Measurements from ENCODE around the gene ATP13A5.

The ATP13A5 gene

DNA sequence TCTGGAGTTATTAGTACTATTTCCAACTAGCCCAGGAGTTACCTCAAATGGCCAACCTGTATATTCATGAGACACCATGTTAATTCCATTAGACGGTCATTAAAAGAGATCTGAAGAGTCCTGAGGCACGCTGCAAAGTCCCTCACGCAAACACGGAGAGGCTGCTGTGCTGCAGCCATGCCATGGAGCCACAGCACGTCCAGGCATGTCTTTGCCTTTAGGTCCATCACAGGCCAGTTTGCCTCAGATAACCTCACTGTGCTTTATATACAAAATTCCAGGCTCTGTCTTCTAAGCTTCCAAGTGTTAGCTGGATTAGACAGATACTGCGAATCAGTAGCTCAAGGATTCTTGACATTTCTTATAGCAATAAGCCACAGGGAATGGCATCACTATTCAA is 147.4 kb downstream of the ATP13A5 start:
- Histone ChIP-seq H3K36me3 (replicated peaks in 1 of 2; ENCODE audit: control insufficient read depth in 2 of 2, insufficient read depth in 2 of 2, low read length in 2 of 2) (no peaks in the 10 kb centered on the region), H3K23ac (ENCODE audit: low read depth, low read length, poor library complexity) (no peak overlapping the region), H3K27me3 (ENCODE audit: control insufficient read depth in 3 of 3, insufficient read depth in 3 of 3, low read depth in 1 of 3, low read length in 3 of 3) (no peaks in the 10 kb centered on the region), H2BK120ac (ENCODE audit: low read depth, low read length) (no peak overlapping the region), H3K18ac (ENCODE audit: low read length) (peak overlapping the region; percentile 44), H2AK5ac (ENCODE audit: low read depth, low read length) (no peak overlapping the region), H2BK15ac (ENCODE audit: low read length) (no peak overlapping the region), H3K9ac (ENCODE audit: low read depth, low read length, poor library complexity) (no peak overlapping the region), H3K4me2 (ENCODE audit: insufficient read depth, low read length, poor library complexity, severe bottlenecking) (no peak overlapping the region), H3K4me3 (ENCODE audit: low read length in 2 of 2) (no peak overlapping the region), H4K91ac (ENCODE audit: low read depth, low read length, poor library complexity) (no peak overlapping the region), H3K27ac (replicated peaks; ENCODE audit: low read length) (no peak overlapping the region), H3K4me1 (ENCODE audit: control insufficient read depth in 2 of 2, insufficient read depth in 1 of 2, low read depth in 1 of 2, low read length in 2 of 2) (peaks cover 0 to 9% of the 10 kb centered on the region in 2 donors), H3K9me3 (replicated peaks in 1 of 2; ENCODE audit: control insufficient read depth in 2 of 2, insufficient read depth in 1 of 2, low read depth in 1 of 2, low read length in 2 of 2) (no peaks in the 10 kb centered on the region), H3K14ac (ENCODE audit: low read length) (no peak overlapping the region), H2BK12ac (ENCODE audit: low read length) (no peak overlapping the region), H3K4ac (ENCODE audit: low read length) (no peak overlapping the region), H2BK5ac (ENCODE audit: low read length) (no peak overlapping the region), H2AFZ (ENCODE audit: low read length) (peak overlapping the region; percentile 60), H4K8ac (ENCODE audit: low read depth, low read length) (no peak overlapping the region), H3K79me1 (ENCODE audit: low read depth, low read length) (no peaks in the 10 kb centered on the region)
- DNase-seq (ENCODE audit: low spot score), result no peak
- no CpG with 5 or more reads among the region's 6 CpGs for WGBS, 2 donors (ENCODE audit: extremely low coverage in 2 of 2, insufficient read length in 2 of 2, insufficient replicate concordance in 1 of 2)

GRCh38 chr3:193230610-193231009 is 147.9 kb downstream of the ATP13A5 start:
- WGBS, 2 donors (ENCODE audit: extremely low coverage in 2 of 2, insufficient read length in 2 of 2, insufficient replicate concordance in 1 of 2), result no CpG with 5 or more reads among the region's 4 CpGs

DNA sequence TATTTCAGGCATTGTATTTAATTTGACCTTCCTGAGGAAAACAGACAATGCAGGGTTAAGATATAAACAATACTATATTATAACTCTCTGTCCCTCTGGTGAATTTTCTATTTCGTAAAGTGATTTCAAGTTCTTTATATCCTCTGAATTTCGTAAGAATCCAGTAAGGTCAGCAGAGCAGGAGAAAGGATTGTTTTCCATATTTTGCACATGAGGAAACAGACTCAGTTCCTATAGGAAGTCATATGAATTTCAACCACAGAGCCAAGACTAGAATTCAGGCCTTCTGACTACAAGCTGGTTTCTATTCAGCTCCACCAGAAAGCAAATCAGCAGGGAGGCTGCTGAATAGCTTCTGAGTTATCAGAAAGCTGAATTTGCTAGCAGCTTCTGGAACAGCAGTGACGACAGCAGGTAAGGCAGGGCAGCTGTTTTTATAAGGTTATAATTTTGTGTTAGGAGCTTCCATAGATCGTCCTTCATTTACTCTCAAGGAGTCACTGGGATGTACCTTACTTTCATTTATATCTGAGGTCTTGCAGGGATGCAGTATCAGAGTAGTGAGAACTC is 148.6 kb downstream of the ATP13A5 start:
- no peak overlapping the region for H2BK15ac ChIP-seq (ENCODE audit: low read length)

More at GRCh38 chr3:193230610-193231009, 147.9 kb downstream of the ATP13A5 start:
- Histone ChIP-seq H3K23ac (ENCODE audit: low read depth, low read length, poor library complexity) (no peak overlapping the region), H2BK120ac (ENCODE audit: low read depth, low read length) (no peak overlapping the region), H3K9me3 (replicated peaks in 1 of 2; ENCODE audit: control insufficient read depth in 2 of 2, insufficient read depth in 1 of 2, low read depth in 1 of 2, low read length in 2 of 2) (no peaks in the 10 kb centered on the region), H3K4me2 (ENCODE audit: insufficient read depth, low read length, poor library complexity, severe bottlenecking) (no peak overlapping the region), H4K8ac (ENCODE audit: low read depth, low read length) (no peak overlapping the region), H3K14ac (ENCODE audit: low read length) (no peak overlapping the region), H2BK15ac (ENCODE audit: low read length) (no peak overlapping the region), H3K36me3 (replicated peaks in 1 of 2; ENCODE audit: control insufficient read depth in 2 of 2, insufficient read depth in 2 of 2, low read length in 2 of 2) (no peaks in the 10 kb centered on the region), H3K79me1 (ENCODE audit: low read depth, low read length) (no peaks in the 10 kb centered on the region), H3K4me1 (ENCODE audit: control insufficient read depth in 2 of 2, insufficient read depth in 1 of 2, low read depth in 1 of 2, low read length in 2 of 2) (peaks cover 0 to 10% of the 10 kb centered on the region in 2 donors), H3K4ac (ENCODE audit: low read length) (no peak overlapping the region), H3K27ac (replicated peaks; ENCODE audit: low read length) (no peak overlapping the region), H2BK12ac (ENCODE audit: low read length) (no peak overlapping the region), H2AK5ac (ENCODE audit: low read depth, low read length) (no peak overlapping the region), H3K27me3 (ENCODE audit: control insufficient read depth in 3 of 3, insufficient read depth in 3 of 3, low read depth in 1 of 3, low read length in 3 of 3) (peaks cover 0 to 4% (median 0%) of the 10 kb centered on the region in 3 experiments), H3K9ac (ENCODE audit: low read depth, low read length, poor library complexity) (no peak overlapping the region), H3K18ac (ENCODE audit: low read length) (no peak overlapping the region), H4K91ac (ENCODE audit: low read depth, low read length, poor library complexity) (no peak overlapping the region), H3K4me3 (ENCODE audit: low read length in 2 of 2) (no peak overlapping the region), H2BK5ac (ENCODE audit: low read length) (no peak overlapping the region), H2AFZ (ENCODE audit: low read length) (no peak overlapping the region)
- no peak for DNase-seq (ENCODE audit: low spot score)

GRCh38 chr3:193228206-193228605 is 150.3 kb downstream of the ATP13A5 start:
- Histone ChIP-seq H2BK12ac (ENCODE audit: low read length) (no peak overlapping the region), H3K36me3 (replicated peaks in 1 of 2; ENCODE audit: control insufficient read depth in 2 of 2, insufficient read depth in 2 of 2, low read length in 2 of 2) (no peaks in the 10 kb centered on the region), H3K79me1 (ENCODE audit: low read depth, low read length) (no peaks in the 10 kb centered on the region), H3K18ac (ENCODE audit: low read length) (no peak overlapping the region), H3K27ac (replicated peaks; ENCODE audit: low read length) (no peak overlapping the region), H3K4me2 (ENCODE audit: insufficient read depth, low read length, poor library complexity, severe bottlenecking) (no peak overlapping the region), H2AFZ (ENCODE audit: low read length) (no peak overlapping the region), H3K23ac (ENCODE audit: low read depth, low read length, poor library complexity) (no peak overlapping the region), H3K4me3 (ENCODE audit: low read length in 2 of 2) (no peak overlapping the region), H3K4ac (ENCODE audit: low read length) (no peak overlapping the region), H3K27me3 (ENCODE audit: control insufficient read depth in 3 of 3, insufficient read depth in 3 of 3, low read depth in 1 of 3, low read length in 3 of 3) (peaks cover 0 to 4% (median 0%) of the 10 kb centered on the region in 3 experiments), H3K4me1 (ENCODE audit: control insufficient read depth in 2 of 2, insufficient read depth in 1 of 2, low read depth in 1 of 2, low read length in 2 of 2) (peaks cover 0 to 10% of the 10 kb centered on the region in 2 donors), H4K91ac (ENCODE audit: low read depth, low read length, poor library complexity) (no peak overlapping the region), H2BK15ac (ENCODE audit: low read length) (no peak overlapping the region), H3K9ac (ENCODE audit: low read depth, low read length, poor library complexity) (no peak overlapping the region), H3K9me3 (replicated peaks in 1 of 2; ENCODE audit: control insufficient read depth in 2 of 2, insufficient read depth in 1 of 2, low read depth in 1 of 2, low read length in 2 of 2) (no peaks in the 10 kb centered on the region), H3K14ac (ENCODE audit: low read length) (no peak overlapping the region), H4K8ac (ENCODE audit: low read depth, low read length) (no peak overlapping the region), H2BK5ac (ENCODE audit: low read length) (no peak overlapping the region), H2AK5ac (ENCODE audit: low read depth, low read length) (no peak overlapping the region), H2BK120ac (ENCODE audit: low read depth, low read length) (no peak overlapping the region)
- no CpG with 5 or more reads among the region's 6 CpGs for WGBS, 2 donors (ENCODE audit: extremely low coverage in 2 of 2, insufficient read length in 2 of 2, insufficient replicate concordance in 1 of 2)
- DNase-seq (ENCODE audit: low spot score), result no peak

More for the DNA sequence above, 148.6 kb downstream of the ATP13A5 start:
- Histone ChIP-seq H2BK120ac (ENCODE audit: low read depth, low read length) (no peak overlapping the region), H3K9me3 (replicated peaks in 1 of 2; ENCODE audit: control insufficient read depth in 2 of 2, insufficient read depth in 1 of 2, low read depth in 1 of 2, low read length in 2 of 2) (no peaks in the 10 kb centered on the region), H4K91ac (ENCODE audit: low read depth, low read length, poor library complexity) (no peak overlapping the region), H4K8ac (ENCODE audit: low read depth, low read length) (no peak overlapping the region), H3K4me3 (ENCODE audit: low read length in 2 of 2) (no peak overlapping the region), H3K9ac (ENCODE audit: low read depth, low read length, poor library complexity) (no peak overlapping the region), H3K27me3 (ENCODE audit: control insufficient read depth in 3 of 3, insufficient read depth in 3 of 3, low read depth in 1 of 3, low read length in 3 of 3) (peaks cover 0 to 4% (median 0%) of the 10 kb centered on the region in 3 experiments), H2BK12ac (ENCODE audit: low read length) (no peak overlapping the region), H3K18ac (ENCODE audit: low read length) (no peak overlapping the region), H3K36me3 (replicated peaks in 1 of 2; ENCODE audit: control insufficient read depth in 2 of 2, insufficient read depth in 2 of 2, low read length in 2 of 2) (no peaks in the 10 kb centered on the region), H3K23ac (ENCODE audit: low read depth, low read length, poor library complexity) (no peak overlapping the region), H3K27ac (replicated peaks; ENCODE audit: low read length) (no peak overlapping the region), H3K79me1 (ENCODE audit: low read depth, low read length) (no peaks in the 10 kb centered on the region), H3K4me1 (ENCODE audit: control insufficient read depth in 2 of 2, insufficient read depth in 1 of 2, low read depth in 1 of 2, low read length in 2 of 2) (peaks cover 0 to 10% of the 10 kb centered on the region in 2 donors), H3K4me2 (ENCODE audit: insufficient read depth, low read length, poor library complexity, severe bottlenecking) (no peak overlapping the region), H3K4ac (ENCODE audit: low read length) (no peak overlapping the region), H2AK5ac (ENCODE audit: low read depth, low read length) (no peak overlapping the region), H2BK5ac (ENCODE audit: low read length) (no peak overlapping the region), H3K14ac (ENCODE audit: low read length) (no peak overlapping the region), H2AFZ (ENCODE audit: low read length) (no peak overlapping the region)
- no peak for DNase-seq (ENCODE audit: low spot score)
- no CpG with 5 or more reads among the region's 4 CpGs for WGBS, 2 donors (ENCODE audit: extremely low coverage in 2 of 2, insufficient read length in 2 of 2, insufficient replicate concordance in 1 of 2)

Data from neuronal stem cell (in vitro differentiated cells).